IMR-90 (cell line): Measurements from ENCODE around the gene OOSP3. TPM values are rescaled to one million over a fixed set of nuclear protein-coding genes. Genes with fewer than 3 reads are reported as not detected.

Experiments used
- ATAC-seq: fragments of 200-7000 bp; cut with Tn5 transposase; 2 replicates; pipeline ENCODE4 v1.9.1; 2020; ENCODE audit warnings: low read depth, mild to moderate bottlenecking, moderate library complexity
- BruUV-seq: library from RNA; stranded (reverse); fragments of 400-500 nt; replicated peaks from 2 replicates; lab custom pipeline; 2021; lab: Mats Ljungman, UMichigan
- CTCF ChIA-PET: fragments of 300-600 bp; formaldehyde crosslinking; extraction: SDS; loops from one replicate; lab custom pipeline; 2021; ENCODE audit warnings: antibody characterized with exemption; lab: Yijun Ruan, JAX
- POLR2A ChIA-PET: fragments of 300-600 bp; sonication (Branson Sonifier 250); formaldehyde crosslinking; loops from one replicate; lab custom pipeline; 2022; ENCODE audit warnings: antibody characterized with exemption; ENCODE audit not compliant: unreplicated experiment; lab: Charles Lee
- DNase-seq: peaks from one replicate; pipeline ENCODE4 v3.0.0; 2013
- H2AFZ ChIP-seq: replicated peaks from 2 replicates; pipeline ENCODE3; 2013; ENCODE audit warnings: low read length, mild to moderate bottlenecking; ENCODE audit not compliant: poor library complexity
- H2AK5ac ChIP-seq: 2 replicates; pipeline ENCODE4 v1.6.1; 2013; ENCODE audit warnings: low read depth, low read length, inconsistent platforms
- H2AK9ac ChIP-seq: replicated peaks from 2 replicates; pipeline ENCODE3; 2013; ENCODE audit warnings: mild to moderate bottlenecking, low read depth, low read length, moderate library complexity; ENCODE audit not compliant: poor library complexity
- H2BK120ac ChIP-seq: 2 replicates; pipeline ENCODE4 v1.6.1; 2013; ENCODE audit warnings: low read depth, low read length, inconsistent platforms
- H2BK15ac ChIP-seq: 3 replicates; pipeline ENCODE4 v1.6.1; 2013; ENCODE audit warnings: low read depth, low read length, inconsistent platforms
- H2BK20ac ChIP-seq: 2 replicates; pipeline ENCODE4 v1.6.1; 2013; ENCODE audit warnings: low read depth, mild to moderate bottlenecking, inconsistent platforms, low read length, moderate library complexity
- H2BK5ac ChIP-seq: 2 replicates; pipeline ENCODE4 v1.6.1; 2013; ENCODE audit warnings: mild to moderate bottlenecking, low read depth, low read length, inconsistent platforms; ENCODE audit not compliant: poor library complexity, severe bottlenecking
- H3K14ac ChIP-seq: replicated peaks from 2 replicates; pipeline ENCODE4 v1.6.1; 2013; ENCODE audit warnings: low read depth, low read length, inconsistent platforms
- H3K18ac ChIP-seq: 2 replicates; pipeline ENCODE4 v1.6.1; 2013; ENCODE audit warnings: low read depth, low read length, control low read depth
- H3K23ac ChIP-seq: 2 replicates; pipeline ENCODE4 v1.6.1; 2013; ENCODE audit warnings: low read depth, low read length, inconsistent platforms
- H3K27ac ChIP-seq: 2 replicates; pipeline ENCODE4 v1.5.1; 2013; ENCODE audit warnings: mild to moderate bottlenecking, control low read depth, low read length; ENCODE audit not compliant: insufficient read depth
- H3K27me3 ChIP-seq: 2 replicates; pipeline ENCODE4 v1.6.1; 2013; ENCODE audit warnings: low read length; ENCODE audit not compliant: control insufficient read depth, insufficient read depth
- H3K36me3 ChIP-seq: 2 replicates; pipeline ENCODE4 v1.6.1; 2013; ENCODE audit warnings: low read length, mixed read lengths; ENCODE audit not compliant: control insufficient read depth, insufficient read depth
- H3K4ac ChIP-seq: 2 replicates; pipeline ENCODE4 v1.6.1; 2013; ENCODE audit warnings: low read depth, low read length, inconsistent platforms
- H3K4me1 ChIP-seq: 2 replicates; pipeline ENCODE4 v1.6.1; 2013; ENCODE audit warnings: low read length, mixed read lengths; ENCODE audit not compliant: control insufficient read depth, insufficient read depth
- H3K4me2 ChIP-seq: 2 replicates; pipeline ENCODE4 v1.6.1; 2013; ENCODE audit warnings: low read depth, mild to moderate bottlenecking, control low read depth, low read length, moderate library complexity
- H3K4me3 ChIP-seq: 2 replicates; pipeline ENCODE4 v1.5.1; 2013; ENCODE audit warnings: low read depth, mild to moderate bottlenecking, control low read depth, low read length, moderate library complexity; ENCODE audit not compliant: insufficient read depth
- H3K56ac ChIP-seq: 2 replicates; pipeline ENCODE4 v1.6.1; 2013; ENCODE audit warnings: low read length, inconsistent platforms; ENCODE audit not compliant: insufficient read depth; ENCODE audit errors: extremely low read depth
- H3K79me1 ChIP-seq, 2 experiments: 2 replicates each; pipeline ENCODE4 v1.6.1; 2013; ENCODE audit warnings: low read length in 2 of 2, inconsistent platforms in 1 of 2, low read depth in 1 of 2
- H3K9ac ChIP-seq: 2 replicates; pipeline ENCODE4 v1.6.1; 2013; ENCODE audit warnings: low read depth, low read length, control low read depth
- H3K9me1 ChIP-seq: 2 replicates; pipeline ENCODE4 v1.6.1; 2013; ENCODE audit warnings: low read length, inconsistent platforms; ENCODE audit not compliant: insufficient read depth
- H3K9me3 ChIP-seq: 2 replicates; pipeline ENCODE4 v1.6.1; 2013; ENCODE audit warnings: low read length; ENCODE audit not compliant: control insufficient read depth, insufficient read depth
- H4K20me1 ChIP-seq: 2 replicates; pipeline ENCODE4 v1.6.1; 2013; ENCODE audit warnings: low read length, inconsistent platforms; ENCODE audit not compliant: insufficient read depth
- H4K5ac ChIP-seq: 2 replicates; pipeline ENCODE4 v1.6.1; 2013; ENCODE audit warnings: mild to moderate bottlenecking, low read depth, low read length, control low read depth
- H4K8ac ChIP-seq, 2 experiments: 2 replicates each; pipeline ENCODE4 v1.6.1; 2013; ENCODE audit warnings: low read depth in 2 of 2, low read length in 2 of 2, control low read depth in 1 of 2, inconsistent platforms in 1 of 2
- H4K91ac ChIP-seq: 2 replicates; pipeline ENCODE4 v1.6.1; 2013; ENCODE audit warnings: low read depth, low read length, inconsistent platforms; ENCODE audit not compliant: insufficient read depth
- MAZ ChIP-seq: IDR thresholded peaks from 2 replicates; pipeline ENCODE4 v1.6.1; 2012; ENCODE audit warnings: low read depth, mild to moderate bottlenecking, low read length, improper control_type of control experiment, moderate library complexity, borderline replicate concordance
- WGBS, 2 experiments: methylation state at CpG; one replicate each; pipeline versions ENCODE4 v1.1.5 to v1.1.7; 2013; ENCODE audit warnings: missing lambda C conversion rate in 2 of 2; ENCODE audit not compliant: insufficient read length in 1 of 2; ENCODE audit errors: extremely low coverage in 2 of 2; 5-methylcytosine and 5-hydroxymethylcytosine counted together
- dilution Hi-C: fragments of 300-500 bp; cut with HindIII; formaldehyde crosslinking; loops from one replicate; pipeline ENCODE4 v1.14.3; 2018; ENCODE audit warnings: low sequenced_read_pairs; ENCODE audit not compliant: unreplicated experiment
- in situ Hi-C: fragments of 300-500 bp; cut with MboI; formaldehyde crosslinking; loops from 3 replicates; pipeline ENCODE4 v1.14.3; 2019; ENCODE audit warnings: low sequenced_read_pairs, inconsistent platforms, mixed read lengths
- intact Hi-C: fragments of 100-400 bp; cut with micrococcal nuclease; formaldehyde crosslinking; loops from 2 replicates; pipeline ENCODE4 v1.10.0; 2022
- polyA plus RNA-seq, 3 experiments: library from polyadenylated mRNA; depleted of rRNA; stranded (reverse); fragments of >200 nt; gene quantifications; 2 replicates each; pipeline ENCODE4 v1.2.3, GENCODE V29; 2012; ENCODE audit warnings: low replicate concordance in 1 of 3
- total RNA-seq: library from RNA; depleted of rRNA; stranded (reverse); fragments of >200 nt; gene quantifications from 2 replicates; pipeline ENCODE4 v1.2.3, GENCODE V29; 2012
- TF ChIP-seq, protein P1 (sequence below): conservative IDR thresholded peaks from 2 replicates; pipeline ENCODE4 v1.5.1; 2012; ENCODE audit warnings: mild to moderate bottlenecking, low read depth, low read length, improper control_type of control experiment
- TF ChIP-seq, protein P2 (sequence below): fragments of 150-350 bp; IDR thresholded peaks from 2 replicates; pipeline ENCODE4 v1.6.1; 2016; ENCODE audit warnings: low read depth, mild to moderate bottlenecking, low read length, moderate library complexity, borderline replicate concordance

The OOSP3 gene
- total and polyA plus RNA-seq, 2 of the 4 experiments (the other 2 are of a cell fraction), result not detected

DNA sequence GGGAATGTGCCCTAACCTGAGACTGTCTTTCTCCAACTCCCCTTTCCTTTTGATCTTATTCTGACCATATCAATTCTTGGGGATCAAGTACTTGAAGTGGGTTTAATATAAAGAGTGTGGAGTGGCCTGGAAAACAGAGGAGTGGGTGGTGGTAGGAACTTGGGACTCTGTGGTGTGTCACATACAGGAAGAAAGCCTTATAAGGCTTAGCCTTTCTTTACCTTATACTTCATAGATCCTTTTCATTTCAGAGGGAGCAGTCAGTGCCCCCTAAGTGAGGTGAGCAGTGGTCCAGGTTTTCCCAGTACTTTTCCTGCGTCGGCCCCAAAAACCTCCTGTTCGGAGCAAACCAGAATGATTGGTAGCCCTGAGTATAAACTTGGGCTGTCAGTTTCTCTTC, 60.1 kb downstream of the OOSP3 start:
- H2BK20ac ChIP-seq, result no peak overlapping the region
- CTCF ChIA-PET, result no interaction called here
- DNase-seq, result no peak

More for the DNA sequence above, 60.1 kb downstream of the OOSP3 start:
- Histone ChIP-seq H3K4me3 (no peak overlapping the region), H3K9me3 (no peaks in the 10 kb centered on the region; the same call in 1 of the 2 replicates), H3K4ac (no peak overlapping the region), H3K4me1 (no peaks in the 10 kb centered on the region), H3K56ac (no peak overlapping the region), H3K18ac (no peak overlapping the region), H3K9me1 (no peaks in the 10 kb centered on the region), H4K91ac (no peak overlapping the region), H2BK15ac (no peak overlapping the region), H3K79me1 (no peaks in the 10 kb centered on the region), H3K23ac (no peak overlapping the region), H4K8ac (no peak overlapping the region), H3K9ac (no peak overlapping the region), H2BK120ac (no peak overlapping the region), H3K14ac (no peak overlapping the region), H3K4me2 (no peak overlapping the region), H2BK5ac (no peak overlapping the region), H4K20me1 (no peaks in the 10 kb centered on the region), H3K27ac (no peak overlapping the region), H3K27me3 (no peaks in the 10 kb centered on the region), H4K5ac (no peak overlapping the region), H2AK5ac (no peak overlapping the region), H2AK9ac (no peak overlapping the region), H3K36me3 (no peaks in the 10 kb centered on the region), H2AFZ (no peak overlapping the region)
- TF ChIP-seq, protein P1, sequence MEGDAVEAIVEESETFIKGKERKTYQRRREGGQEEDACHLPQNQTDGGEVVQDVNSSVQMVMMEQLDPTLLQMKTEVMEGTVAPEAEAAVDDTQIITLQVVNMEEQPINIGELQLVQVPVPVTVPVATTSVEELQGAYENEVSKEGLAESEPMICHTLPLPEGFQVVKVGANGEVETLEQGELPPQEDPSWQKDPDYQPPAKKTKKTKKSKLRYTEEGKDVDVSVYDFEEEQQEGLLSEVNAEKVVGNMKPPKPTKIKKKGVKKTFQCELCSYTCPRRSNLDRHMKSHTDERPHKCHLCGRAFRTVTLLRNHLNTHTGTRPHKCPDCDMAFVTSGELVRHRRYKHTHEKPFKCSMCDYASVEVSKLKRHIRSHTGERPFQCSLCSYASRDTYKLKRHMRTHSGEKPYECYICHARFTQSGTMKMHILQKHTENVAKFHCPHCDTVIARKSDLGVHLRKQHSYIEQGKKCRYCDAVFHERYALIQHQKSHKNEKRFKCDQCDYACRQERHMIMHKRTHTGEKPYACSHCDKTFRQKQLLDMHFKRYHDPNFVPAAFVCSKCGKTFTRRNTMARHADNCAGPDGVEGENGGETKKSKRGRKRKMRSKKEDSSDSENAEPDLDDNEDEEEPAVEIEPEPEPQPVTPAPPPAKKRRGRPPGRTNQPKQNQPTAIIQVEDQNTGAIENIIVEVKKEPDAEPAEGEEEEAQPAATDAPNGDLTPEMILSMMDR, result no peak
- no peak for TF ChIP-seq MAZ
- TF ChIP-seq, protein P2, sequence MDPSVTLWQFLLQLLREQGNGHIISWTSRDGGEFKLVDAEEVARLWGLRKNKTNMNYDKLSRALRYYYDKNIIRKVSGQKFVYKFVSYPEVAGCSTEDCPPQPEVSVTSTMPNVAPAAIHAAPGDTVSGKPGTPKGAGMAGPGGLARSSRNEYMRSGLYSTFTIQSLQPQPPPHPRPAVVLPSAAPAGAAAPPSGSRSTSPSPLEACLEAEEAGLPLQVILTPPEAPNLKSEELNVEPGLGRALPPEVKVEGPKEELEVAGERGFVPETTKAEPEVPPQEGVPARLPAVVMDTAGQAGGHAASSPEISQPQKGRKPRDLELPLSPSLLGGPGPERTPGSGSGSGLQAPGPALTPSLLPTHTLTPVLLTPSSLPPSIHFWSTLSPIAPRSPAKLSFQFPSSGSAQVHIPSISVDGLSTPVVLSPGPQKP, result no peak
- dilution Hi-C loops, result no loop called here
- intact Hi-C loops, result no loop called here
- in situ Hi-C loops, result no loop called here
- BruUV-seq, result no TSS peak
- no peak for ATAC-seq
- no CpG with 5 or more reads among the region's 3 CpGs for WGBS, 2 experiments
- POLR2A ChIA-PET, result no interaction called here
